Karpas-422 (cell line): ENCODE results near the gene RHOV. TPM values are rescaled to one million over a fixed set of nuclear protein-coding genes. Genes with fewer than 3 reads are reported as not detected.

Experiments
- DNase-seq: peaks from one replicate; pipeline ENCODE4 v3.0.0-alpha.2; 2015
- H2AFZ ChIP-seq: fragments of 200-600 bp; sonication (generic); 2 replicates; pipeline ENCODE4 v1.6.1; 2014; ENCODE audit warnings: antibody characterized with exemption, low read length, mixed read lengths
- H3K27ac ChIP-seq: fragments of 200-600 bp; sonication (generic); 2 replicates; pipeline ENCODE4 v1.5.1; 2014; ENCODE audit warnings: mild to moderate bottlenecking, low read length, moderate library complexity
- H3K27me3 ChIP-seq: fragments of 200-600 bp; sonication (generic); 2 replicates; pipeline ENCODE4 v1.6.1; 2014; ENCODE audit warnings: low read length, mixed read lengths
- H3K36me3 ChIP-seq: fragments of 200-600 bp; sonication (generic); 2 replicates; pipeline ENCODE4 v1.6.1; 2014; ENCODE audit warnings: low read length, mixed read lengths; ENCODE audit not compliant: insufficient read depth
- H3K4me1 ChIP-seq: fragments of 200-600 bp; sonication (generic); 2 replicates; pipeline ENCODE4 v1.6.1; 2014; ENCODE audit warnings: mild to moderate bottlenecking, low read length, mixed read lengths
- H3K4me2 ChIP-seq: fragments of 200-600 bp; sonication (generic); 2 replicates; pipeline ENCODE4 v1.6.1; 2014; ENCODE audit warnings: low read length, low read depth, mild to moderate bottlenecking; ENCODE audit not compliant: poor library complexity, severe bottlenecking
- H3K4me3 ChIP-seq: fragments of 200-600 bp; sonication (generic); 2 replicates; pipeline ENCODE4 v1.5.1; 2014; ENCODE audit warnings: mild to moderate bottlenecking, antibody characterized with exemption, low read length, mixed read lengths
- H3K79me2 ChIP-seq: fragments of 200-600 bp; sonication (generic); 2 replicates; pipeline ENCODE4 v1.6.1; 2014; ENCODE audit warnings: mild to moderate bottlenecking, low read length, mixed read lengths
- H3K9ac ChIP-seq: fragments of 200-600 bp; sonication (generic); 2 replicates; pipeline ENCODE4 v1.6.0; 2014; ENCODE audit warnings: low read length
- H3K9me2 ChIP-seq: fragments of 200-600 bp; sonication (generic), shearing (Covaris generic); replicated peaks from 2 replicates; pipeline ENCODE4 v1.6.0; 2014; ENCODE audit warnings: mild to moderate bottlenecking, low read length, moderate library complexity; ENCODE audit not compliant: insufficient read depth
- H3K9me3 ChIP-seq: fragments of 300-700, 200-600 bp; sonication (generic); 2 replicates; pipeline ENCODE4 v1.6.1; 2014; ENCODE audit warnings: low read length, mixed read lengths
- H4K20me1 ChIP-seq: fragments of 200-600 bp; sonication (generic); 2 replicates; pipeline ENCODE4 v1.6.1; 2014; ENCODE audit warnings: mild to moderate bottlenecking, antibody characterized with exemption, low read length, low read depth; ENCODE audit not compliant: insufficient read depth
- total RNA-seq: library from RNA; depleted of rRNA; stranded (reverse); fragments of >200 nt; shearing (Covaris generic); gene quantifications from 2 replicates; pipeline ENCODE4 v1.2.3, GENCODE V29; 2014; ENCODE audit warnings: low replicate concordance

RHOV gene
- total RNA-seq, 1 experiment from 2014 or later = not detected

DNA sequence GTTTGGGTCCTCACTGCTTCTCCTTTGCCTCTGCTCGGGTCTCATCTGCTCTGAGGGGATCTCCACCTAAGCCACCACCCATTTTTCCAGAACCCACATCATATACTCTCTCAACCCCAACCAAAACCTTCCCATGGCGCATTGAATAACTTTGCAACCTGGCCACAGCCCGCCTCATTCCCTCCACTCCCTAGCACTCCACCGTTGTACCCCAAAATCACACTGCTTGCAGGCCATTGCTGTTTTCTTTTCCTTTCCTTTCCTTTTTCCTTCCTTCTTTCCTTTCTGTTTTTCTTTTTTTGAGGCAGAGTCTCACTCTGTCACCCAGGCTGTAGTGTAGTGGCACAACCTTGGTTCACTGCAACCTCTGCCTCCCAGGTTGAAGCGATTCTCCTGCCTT, 17.1 kb upstream of the RHOV start:
- H3K79me2 ChIP-seq = peaks cover 17% of the 10 kb centered on the region
- 0 out of 2 replicates have a peak, but pooled peaks cover 3% of the 10 kb centered on the region for H4K20me1 ChIP-seq
- no peak overlapping the region for H3K4me2 ChIP-seq
- peaks cover 28% of the 10 kb centered on the region for H3K4me1 ChIP-seq
- H3K36me3 ChIP-seq = 0 out of 2 replicates have a peak, but pooled peaks cover 2% of the 10 kb centered on the region
- H3K9me2 ChIP-seq = no peaks in the 10 kb centered on the region
- no peaks in the 10 kb centered on the region for H3K9me3 ChIP-seq
- DNase-seq = no peak
- H2AFZ ChIP-seq = peak overlapping the region; percentile 45; the same call in 1 of the 2 replicates
- no peak overlapping the region for H3K9ac ChIP-seq
- no peak overlapping the region for H3K4me3 ChIP-seq
- no peak overlapping the region for H3K27ac ChIP-seq
- no peaks in the 10 kb centered on the region for H3K27me3 ChIP-seq

DNA sequence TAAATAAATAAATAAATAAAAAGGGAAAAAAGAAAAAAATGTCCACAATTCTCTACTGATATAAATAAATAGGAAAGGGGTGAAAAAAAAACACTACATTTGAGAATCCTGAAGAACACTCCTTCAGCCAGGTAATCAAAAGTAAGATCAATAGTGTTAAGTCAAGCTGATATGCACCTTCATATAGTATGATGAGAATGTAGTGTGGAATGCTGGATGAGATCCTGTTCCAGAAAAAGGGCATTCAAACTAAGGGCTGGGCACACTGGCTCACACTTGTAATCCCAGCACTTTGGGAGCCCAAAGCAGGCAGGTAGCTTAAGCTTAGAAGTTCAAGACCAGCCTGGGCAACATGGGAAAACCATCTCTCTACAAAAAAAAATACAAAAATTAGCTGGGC, 15.1 kb upstream of the RHOV start:
- no peaks in the 10 kb centered on the region for H3K27me3 ChIP-seq
- H3K4me2 ChIP-seq = no peak overlapping the region
- no peaks in the 10 kb centered on the region for H3K9me3 ChIP-seq
- H2AFZ ChIP-seq = no peak overlapping the region
- H3K4me3 ChIP-seq = no peak overlapping the region
- no peaks in the 10 kb centered on the region for H4K20me1 ChIP-seq
- no peaks in the 10 kb centered on the region for H3K36me3 ChIP-seq
- DNase-seq = no peak
- peaks cover 17% of the 10 kb centered on the region for H3K4me1 ChIP-seq
- H3K27ac ChIP-seq = no peak overlapping the region
- no peak overlapping the region for H3K9ac ChIP-seq
- H3K79me2 ChIP-seq = no peaks in the 10 kb centered on the region
- H3K9me2 ChIP-seq = no peaks in the 10 kb centered on the region

DNA sequence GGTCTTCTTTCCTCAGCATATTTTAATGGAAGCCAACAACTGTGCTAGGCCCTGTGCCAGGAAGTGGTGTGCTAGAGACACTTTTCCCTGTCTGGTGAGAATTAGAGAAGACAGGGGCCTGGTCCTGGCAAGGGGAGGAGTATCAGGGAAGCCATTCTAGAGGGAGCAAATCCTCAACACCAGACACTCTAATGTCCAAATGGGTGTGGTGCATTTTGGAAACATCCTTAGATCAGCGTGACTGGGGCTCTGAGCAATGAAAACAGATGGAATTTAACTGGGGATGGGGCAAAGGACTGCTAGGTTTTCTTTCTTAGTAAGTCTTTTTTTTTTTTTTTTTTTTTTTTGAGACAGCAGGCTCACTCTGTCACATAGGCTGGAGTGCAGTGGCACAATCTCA, 12.6 kb upstream of the RHOV start:
- H3K4me2 ChIP-seq = no peak overlapping the region
- no peaks in the 10 kb centered on the region for H3K27me3 ChIP-seq
- H3K9me3 ChIP-seq = no peaks in the 10 kb centered on the region
- H3K4me3 ChIP-seq = no peak overlapping the region
- no peak overlapping the region for H3K9ac ChIP-seq
- peaks cover 7% of the 10 kb centered on the region for H3K4me1 ChIP-seq
- no peaks in the 10 kb centered on the region for H3K36me3 ChIP-seq
- no peaks in the 10 kb centered on the region for H3K9me2 ChIP-seq
- no peak overlapping the region for H3K27ac ChIP-seq
- no peaks in the 10 kb centered on the region for H3K79me2 ChIP-seq
- no peaks in the 10 kb centered on the region for H4K20me1 ChIP-seq
- DNase-seq = no peak
- H2AFZ ChIP-seq = no peak overlapping the region

DNA sequence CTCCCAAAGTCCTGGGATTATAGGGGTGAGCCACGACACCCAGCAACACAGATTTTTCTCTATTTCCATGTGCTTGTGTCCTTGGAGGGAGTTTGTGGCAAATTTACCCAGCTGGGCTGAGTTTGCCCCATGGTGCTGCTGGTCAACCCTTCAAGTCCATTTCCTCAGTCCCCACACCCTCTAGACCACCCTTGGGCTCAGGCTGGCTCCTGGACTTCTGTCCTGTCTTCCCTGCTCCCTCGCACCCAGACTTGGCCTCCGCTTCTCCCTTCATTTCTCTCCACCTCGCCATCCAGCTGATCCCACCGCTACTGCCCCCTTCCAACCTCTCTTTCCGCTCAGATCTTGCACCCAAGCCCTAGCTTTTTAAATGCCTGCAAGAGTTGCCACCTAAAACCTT, 7.3 kb upstream of the RHOV start:
- H4K20me1 ChIP-seq = no peaks in the 10 kb centered on the region
- H3K4me1 ChIP-seq = no peaks in the 10 kb centered on the region
- H3K9ac ChIP-seq = no peak overlapping the region
- H2AFZ ChIP-seq = no peak overlapping the region
- H3K9me2 ChIP-seq = no peaks in the 10 kb centered on the region
- no peaks in the 10 kb centered on the region for H3K36me3 ChIP-seq
- no peak for DNase-seq
- no peaks in the 10 kb centered on the region for H3K27me3 ChIP-seq
- no peak overlapping the region for H3K4me3 ChIP-seq
- H3K9me3 ChIP-seq = no peaks in the 10 kb centered on the region
- H3K4me2 ChIP-seq = no peak overlapping the region
- no peak overlapping the region for H3K27ac ChIP-seq
- no peaks in the 10 kb centered on the region for H3K79me2 ChIP-seq

DNA sequence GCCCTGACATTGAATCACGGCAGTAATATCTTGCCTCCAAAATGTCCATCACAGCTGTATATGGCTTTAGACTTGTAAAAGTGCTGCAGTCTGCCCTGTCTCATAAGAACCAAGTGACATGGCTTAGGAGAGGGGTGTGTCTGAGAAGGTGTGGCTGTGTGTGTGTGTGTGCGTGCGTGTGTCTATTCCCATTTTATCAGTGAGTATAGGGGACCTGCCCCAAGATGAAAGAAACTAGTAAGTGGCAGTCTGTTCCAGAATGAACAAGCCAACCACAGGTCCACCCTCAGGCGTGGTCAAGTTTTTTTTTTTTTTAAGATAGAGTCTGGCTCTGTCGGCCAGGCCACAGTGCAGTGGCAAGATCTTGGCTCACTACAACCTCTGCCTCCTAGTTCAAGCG, 5.6 kb upstream of the RHOV start:
- Histone ChIP-seq H3K27ac (no peak overlapping the region), H3K4me3 (no peak overlapping the region), H2AFZ (no peak overlapping the region), H3K9me3 (no peaks in the 10 kb centered on the region), H3K27me3 (no peaks in the 10 kb centered on the region), H3K79me2 (no peaks in the 10 kb centered on the region), H3K36me3 (no peaks in the 10 kb centered on the region), H3K9ac (no peak overlapping the region), H3K4me1 (no peaks in the 10 kb centered on the region; the same call in 1 of the 2 replicates), H3K4me2 (no peak overlapping the region), H4K20me1 (no peaks in the 10 kb centered on the region), H3K9me2 (no peaks in the 10 kb centered on the region)
- DNase-seq = no peak

DNA sequence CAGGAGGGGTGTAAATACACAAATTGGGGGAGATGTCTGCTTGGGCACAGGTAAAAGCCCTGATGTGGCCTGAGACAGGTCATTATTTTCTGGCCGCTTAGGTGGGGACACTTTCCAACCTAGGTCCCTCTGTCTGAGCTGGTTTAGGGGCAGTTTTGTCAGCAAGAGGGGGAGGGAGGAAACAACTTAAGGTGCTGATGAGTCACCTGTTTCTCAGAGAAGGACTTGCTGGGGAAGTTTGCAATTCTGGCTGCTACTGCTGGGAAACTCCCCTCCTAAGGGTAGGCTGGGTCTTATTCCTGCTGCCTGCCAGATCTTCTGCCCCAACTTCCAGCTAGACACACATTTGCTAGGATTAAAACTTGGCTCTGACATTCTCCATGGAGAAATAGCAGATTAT, 4.8 kb upstream of the RHOV start:
- no peaks in the 10 kb centered on the region for H3K9me2 ChIP-seq
- no peak overlapping the region for H2AFZ ChIP-seq
- no peak overlapping the region for H3K4me2 ChIP-seq
- no peak overlapping the region for H3K9ac ChIP-seq
- H3K36me3 ChIP-seq = no peaks in the 10 kb centered on the region
- no peak overlapping the region for H3K27ac ChIP-seq
- H3K79me2 ChIP-seq = no peaks in the 10 kb centered on the region
- peaks cover 8% of the 10 kb centered on the region for H3K4me1 ChIP-seq
- H4K20me1 ChIP-seq = no peaks in the 10 kb centered on the region
- DNase-seq = no peak
- H3K4me3 ChIP-seq = no peak overlapping the region
- H3K9me3 ChIP-seq = no peaks in the 10 kb centered on the region
- no peaks in the 10 kb centered on the region for H3K27me3 ChIP-seq

DNA sequence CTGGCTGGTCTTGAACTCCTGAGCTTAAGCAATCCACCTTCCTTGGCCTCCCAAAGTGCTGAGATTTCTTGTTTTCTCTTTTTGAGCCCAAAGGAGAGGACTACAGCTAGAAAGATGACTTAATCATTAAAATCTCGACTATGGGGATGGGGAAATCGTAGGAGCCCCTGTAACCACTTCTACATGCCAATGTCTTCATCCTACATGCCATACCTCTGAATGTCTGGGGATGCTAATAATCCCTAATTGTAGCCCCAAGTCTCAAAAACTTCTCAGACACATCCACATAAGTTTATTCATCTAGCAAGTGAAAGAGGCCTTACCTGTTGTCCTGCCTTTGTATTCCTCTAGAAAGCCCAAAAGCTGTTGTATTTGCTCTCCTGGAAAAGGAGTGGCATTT, 3.7 kb upstream of the RHOV start:
- Histone ChIP-seq H2AFZ (no peak overlapping the region), H3K27ac (no peak overlapping the region), H3K4me2 (no peak overlapping the region), H3K9ac (no peak overlapping the region), H3K36me3 (no peaks in the 10 kb centered on the region), H3K27me3 (no peaks in the 10 kb centered on the region), H3K4me1 (peaks cover 13% of the 10 kb centered on the region), H3K4me3 (no peak overlapping the region), H3K79me2 (no peaks in the 10 kb centered on the region), H3K9me3 (no peaks in the 10 kb centered on the region), H3K9me2 (no peaks in the 10 kb centered on the region), H4K20me1 (no peaks in the 10 kb centered on the region)
- no peak for DNase-seq

DNA sequence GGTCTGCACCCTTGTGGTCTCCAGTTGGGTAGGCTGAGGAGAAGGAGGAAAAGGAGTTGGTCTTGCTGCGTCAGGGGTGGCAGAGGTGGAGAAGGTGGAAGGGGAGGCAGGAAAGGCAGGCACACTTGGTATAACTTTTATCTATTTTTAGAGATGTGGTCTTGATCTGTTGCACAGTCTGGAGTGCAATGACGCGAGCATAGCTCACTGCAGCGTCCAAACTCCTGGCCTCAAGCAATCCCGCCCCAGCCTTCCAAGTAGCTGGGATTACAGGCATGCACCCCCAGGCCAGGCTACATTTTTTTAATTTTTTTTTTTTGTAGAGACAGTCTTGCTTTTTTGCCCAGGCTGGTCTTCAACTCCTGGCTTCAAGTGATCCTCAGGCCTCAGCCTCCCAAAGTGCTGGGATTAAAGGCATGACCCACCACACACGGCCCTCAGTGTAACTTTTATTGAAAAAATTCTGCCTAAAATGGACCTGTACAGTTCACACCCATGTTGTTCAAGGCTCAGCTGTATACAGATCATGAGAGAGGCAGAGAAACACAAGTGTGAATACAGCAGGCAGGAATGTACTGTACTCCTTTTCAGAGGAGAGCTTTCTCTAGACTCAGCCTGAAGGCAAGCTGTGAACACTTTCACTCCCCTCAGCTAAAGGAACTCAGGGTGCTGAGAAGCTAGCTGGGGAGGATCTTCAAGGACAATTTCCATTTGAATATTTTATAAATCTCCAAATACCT, 2.1 kb upstream of the RHOV start:
- no peaks in the 10 kb centered on the region for H3K27me3 ChIP-seq
- H2AFZ ChIP-seq = no peak overlapping the region
- H3K36me3 ChIP-seq = no peaks in the 10 kb centered on the region
- peaks cover 22% of the 10 kb centered on the region for H3K4me1 ChIP-seq
- no peaks in the 10 kb centered on the region for H4K20me1 ChIP-seq
- no peak overlapping the region for H3K9ac ChIP-seq
- H3K27ac ChIP-seq = no peak overlapping the region
- no peak for DNase-seq
- H3K9me2 ChIP-seq = no peaks in the 10 kb centered on the region
- H3K4me3 ChIP-seq = no peak overlapping the region
- H3K9me3 ChIP-seq = no peaks in the 10 kb centered on the region
- H3K4me2 ChIP-seq = no peak overlapping the region
- no peaks in the 10 kb centered on the region for H3K79me2 ChIP-seq
